Liver (tissue), 9 donors: ENCODE data around the gene TOLLIP. TPM values are rescaled to one million over a fixed set of nuclear protein-coding genes. Genes with fewer than 3 reads are reported as not detected.

Experiments used
- DNase-seq: peaks from one replicate; pipeline ENCODE4 v3.0.0-alpha.2; 2017; ENCODE audit warnings: low spot score
- H3K27ac ChIP-seq, 2 donors: one replicate each; pipeline ENCODE4 v1.7.0; 2013; ENCODE audit warnings: inconsistent platforms in 2 of 2, low read length in 2 of 2, control low read depth in 1 of 2, low read depth in 1 of 2, mild to moderate bottlenecking in 1 of 2
- H3K27me3 ChIP-seq, 4 donors: one replicate each; pipeline versions ENCODE4 v1.6.1 to v1.7.0; 2013; ENCODE audit warnings: low read length in 3 of 4, inconsistent platforms in 1 of 4, mild to moderate bottlenecking in 1 of 4, moderate library complexity in 1 of 4; ENCODE audit not compliant: control insufficient read depth in 4 of 4, insufficient read depth in 4 of 4
- H3K36me3 ChIP-seq, 4 donors: one replicate each; pipeline versions ENCODE4 v1.6.1 to v1.7.0; 2013; ENCODE audit warnings: low read length in 3 of 4, mild to moderate bottlenecking in 3 of 4, low read depth in 1 of 4, moderate library complexity in 1 of 4; ENCODE audit not compliant: control insufficient read depth in 4 of 4, insufficient read depth in 3 of 4
- H3K4me1 ChIP-seq, 4 donors: one replicate each; pipeline versions ENCODE4 v1.6.1 to v1.7.0; 2013; ENCODE audit warnings: low read length in 3 of 4, mild to moderate bottlenecking in 3 of 4, moderate library complexity in 1 of 4; ENCODE audit not compliant: control insufficient read depth in 4 of 4, insufficient read depth in 4 of 4
- H3K4me3 ChIP-seq, 3 donors: one replicate each; pipeline versions ENCODE4 v1.6.1 to v1.7.0; 2013; ENCODE audit warnings: low read length in 3 of 3, control low read depth in 1 of 3, low read depth in 1 of 3, mild to moderate bottlenecking in 1 of 3
- H3K9ac ChIP-seq, 2 donors: one replicate each; pipeline ENCODE4 v1.7.0; 2013; ENCODE audit warnings: low read length in 2 of 2, mild to moderate bottlenecking in 2 of 2, moderate library complexity in 2 of 2, control low read depth in 1 of 2, low read depth in 1 of 2
- H3K9me3 ChIP-seq, 4 donors: one replicate each; pipeline versions ENCODE4 v1.6.1 to v1.7.0; 2013; ENCODE audit warnings: low read length in 3 of 4; ENCODE audit not compliant: control insufficient read depth in 4 of 4
- ATF3 ChIP-seq: IDR thresholded peaks from 2 replicates; pipeline ENCODE4 v1.6.1; 2016; ENCODE audit warnings: antibody characterized with exemption
- CTCF ChIP-seq: fragments of 150-350 bp; IDR thresholded peaks from 2 replicates; pipeline ENCODE4 v1.5.1; 2017; ENCODE audit warnings: improper control_type of control experiment, low read depth, low read length; ENCODE audit not compliant: missing input control
- EGR1 ChIP-seq, 2 donors: IDR thresholded peaks; 2 replicates each; pipeline ENCODE4 v1.6.1; 2016 to 2018; ENCODE audit warnings: antibody characterized with exemption in 2 of 2, low read depth in 2 of 2
- FOXA1 ChIP-seq: IDR thresholded peaks from 2 replicates; pipeline ENCODE4 v1.6.1; 2016; ENCODE audit warnings: antibody characterized with exemption
- FOXA2 ChIP-seq: IDR thresholded peaks from 2 replicates; pipeline ENCODE4 v1.6.1; 2016; ENCODE audit warnings: antibody characterized with exemption
- GABPA ChIP-seq, 2 donors: IDR thresholded peaks in 1 of 2; conservative IDR thresholded peaks in 1 of 2; 2 replicates each; pipeline ENCODE4 v1.6.1; 2016; ENCODE audit warnings: antibody characterized with exemption in 2 of 2, mild to moderate bottlenecking in 1 of 2, moderate library complexity in 1 of 2
- HNF4A ChIP-seq, 2 donors: conservative IDR thresholded peaks; 2 replicates each; pipeline ENCODE4 v1.6.1; 2016; ENCODE audit warnings: antibody characterized with exemption in 2 of 2, mild to moderate bottlenecking in 2 of 2
- HNF4G ChIP-seq: IDR thresholded peaks from 2 replicates; pipeline ENCODE4 v1.6.1; 2016; ENCODE audit warnings: antibody characterized with exemption
- JUND ChIP-seq, 2 donors: IDR thresholded peaks; 2 replicates each; pipeline ENCODE4 v1.6.1; 2016; ENCODE audit warnings: antibody characterized with exemption in 2 of 2
- MAX ChIP-seq: IDR thresholded peaks from 2 replicates; pipeline ENCODE4 v1.6.1; 2016; ENCODE audit warnings: antibody characterized with exemption
- NR2F2 ChIP-seq: IDR thresholded peaks from 2 replicates; pipeline ENCODE4 v1.6.1; 2016; ENCODE audit warnings: antibody characterized with exemption
- RAD21 ChIP-seq, 2 donors: IDR thresholded peaks; 2 replicates each; pipeline ENCODE4 v1.6.1; 2016; ENCODE audit warnings: antibody characterized with exemption in 2 of 2, mild to moderate bottlenecking in 2 of 2
- RXRA ChIP-seq, 2 donors: IDR thresholded peaks; 2 replicates each; pipeline ENCODE4 v1.6.1; 2017 to 2018; ENCODE audit warnings: antibody characterized with exemption in 2 of 2, mild to moderate bottlenecking in 1 of 2
- SP1 ChIP-seq: IDR thresholded peaks from 2 replicates; pipeline ENCODE4 v1.6.1; 2018; ENCODE audit warnings: antibody characterized with exemption, mild to moderate bottlenecking
- TAF1 ChIP-seq: conservative IDR thresholded peaks from 2 replicates; pipeline ENCODE4 v1.6.1; 2016; ENCODE audit warnings: antibody characterized with exemption, mild to moderate bottlenecking
- YY1 ChIP-seq: IDR thresholded peaks from 2 replicates; pipeline ENCODE4 v1.6.1; 2016; ENCODE audit warnings: antibody characterized with exemption, mild to moderate bottlenecking
- ZBTB33 ChIP-seq: IDR thresholded peaks from 2 replicates; pipeline ENCODE4 v1.6.1; 2016; ENCODE audit warnings: antibody characterized with exemption
- WGBS: extraction: QIAGEN DNeasy Blood & Tissue Kit; methylation state at CpG from one replicate; pipeline ENCODE4 v1.1.7; 2013; 5-methylcytosine and 5-hydroxymethylcytosine counted together
- polyA plus RNA-seq, 2 donors: library from polyadenylated mRNA; stranded (reverse) in 1 of 2; unstranded in 1 of 2; fragments of 200-250 nt in 1 of 2; fragments of >200 nt in 1 of 2; fragmentation: Nextera tagmentation in 1 of 2; extraction: Ambion mirVana in 1 of 2; gene quantifications; one replicate each; pipeline versions ENCODE4 v1.2.1 to v1.2.3, GENCODE V29; 2013 to 2015
- total RNA-seq, 2 donors: library from RNA; depleted of rRNA; stranded (reverse); fragments of >200 nt; gene quantifications; one replicate each; pipeline ENCODE4 v1.2.3, GENCODE V29; 2014
- TF ChIP-seq, protein P1 (sequence below): IDR thresholded peaks from 2 replicates; pipeline ENCODE4 v1.6.1; 2016; ENCODE audit warnings: antibody characterized with exemption, mild to moderate bottlenecking
- donor health status: healthy.
- donor health status: healthy.
- donor health status: healthy.
- donor health status: healthy.
- donor health status: healthy.

TOLLIP gene
- total and polyA plus RNA-seq, 4 donors, result 27.5 to 102 (median 72.9) TPM

DNA sequence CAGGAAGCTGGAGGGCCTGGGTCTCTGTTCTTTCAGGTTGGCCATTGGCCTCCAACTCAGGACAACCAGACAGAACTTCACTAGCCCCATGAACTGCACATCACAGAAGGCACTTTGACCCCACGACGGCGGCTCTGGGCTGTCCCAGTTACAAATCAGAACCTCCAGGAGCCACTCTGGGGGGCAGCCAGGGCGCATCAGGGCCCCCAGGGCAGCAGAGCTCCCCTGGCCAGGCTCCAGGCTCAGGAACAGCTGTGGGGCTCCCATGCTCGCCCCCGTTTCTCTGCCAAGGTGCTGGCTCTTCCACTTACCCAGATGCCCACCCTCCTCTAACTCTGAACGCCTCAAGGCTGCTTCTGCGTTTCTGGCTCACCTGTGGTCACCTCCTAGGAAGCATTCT, 25.5 kb downstream of the TOLLIP start:
- no peak overlapping the region for H3K9ac ChIP-seq
- H3K4me3 ChIP-seq, result no peak overlapping the region
- WGBS, result 79% methylated on average over 8 of the region's 8 CpGs
- no peaks in the 10 kb centered on the region for H3K9me3 ChIP-seq
- TF ChIP-seq HNF4G, result no peak
- no peak for TF ChIP-seq HNF4A (conservative IDR thresholded peaks at IDR 0.05)
- TF ChIP-seq ZBTB33, result no peak
- TF ChIP-seq RXRA (IDR thresholded peaks at IDR 0.05), result no peak
- no peak overlapping the region for H3K27ac ChIP-seq
- H3K27me3 ChIP-seq, result no peaks in the 10 kb centered on the region
- DNase-seq, result no peak
- H3K4me1 ChIP-seq, result peaks cover 0 to 3% (median 0%) of the 10 kb centered on the region in 4 donors
- H3K36me3 ChIP-seq, result peaks cover 36 to 79% (median 42%) of the 10 kb centered on the region in 4 donors

GRCh38 chr11:1283091-1283511, 26.3 kb downstream of the TOLLIP start:
- TF ChIP-seq HNF4G (no peak), NR2F2 (no peak), SP1 (no peak), RXRA (IDR thresholded peaks at IDR 0.05) (no peak), GABPA (IDR thresholded peaks at IDR 0.05 in 1 of 2, conservative IDR thresholded peaks at IDR 0.05 in 1 of 2) (no peak), CTCF (no peak), FOXA1 (no peak), YY1 (no peak), ATF3 (no peak), JUND (IDR thresholded peaks at IDR 0.05) (no peak), HNF4A (conservative IDR thresholded peaks at IDR 0.05) (no peak), TAF1 (no peak), FOXA2 (no peak), MAX (no peak), RAD21 (IDR thresholded peaks at IDR 0.05) (no peak), EGR1 (IDR thresholded peaks at IDR 0.05; ENCODE audit: low read depth in 2 of 2) (no peak)
- TF ChIP-seq, protein P1, sequence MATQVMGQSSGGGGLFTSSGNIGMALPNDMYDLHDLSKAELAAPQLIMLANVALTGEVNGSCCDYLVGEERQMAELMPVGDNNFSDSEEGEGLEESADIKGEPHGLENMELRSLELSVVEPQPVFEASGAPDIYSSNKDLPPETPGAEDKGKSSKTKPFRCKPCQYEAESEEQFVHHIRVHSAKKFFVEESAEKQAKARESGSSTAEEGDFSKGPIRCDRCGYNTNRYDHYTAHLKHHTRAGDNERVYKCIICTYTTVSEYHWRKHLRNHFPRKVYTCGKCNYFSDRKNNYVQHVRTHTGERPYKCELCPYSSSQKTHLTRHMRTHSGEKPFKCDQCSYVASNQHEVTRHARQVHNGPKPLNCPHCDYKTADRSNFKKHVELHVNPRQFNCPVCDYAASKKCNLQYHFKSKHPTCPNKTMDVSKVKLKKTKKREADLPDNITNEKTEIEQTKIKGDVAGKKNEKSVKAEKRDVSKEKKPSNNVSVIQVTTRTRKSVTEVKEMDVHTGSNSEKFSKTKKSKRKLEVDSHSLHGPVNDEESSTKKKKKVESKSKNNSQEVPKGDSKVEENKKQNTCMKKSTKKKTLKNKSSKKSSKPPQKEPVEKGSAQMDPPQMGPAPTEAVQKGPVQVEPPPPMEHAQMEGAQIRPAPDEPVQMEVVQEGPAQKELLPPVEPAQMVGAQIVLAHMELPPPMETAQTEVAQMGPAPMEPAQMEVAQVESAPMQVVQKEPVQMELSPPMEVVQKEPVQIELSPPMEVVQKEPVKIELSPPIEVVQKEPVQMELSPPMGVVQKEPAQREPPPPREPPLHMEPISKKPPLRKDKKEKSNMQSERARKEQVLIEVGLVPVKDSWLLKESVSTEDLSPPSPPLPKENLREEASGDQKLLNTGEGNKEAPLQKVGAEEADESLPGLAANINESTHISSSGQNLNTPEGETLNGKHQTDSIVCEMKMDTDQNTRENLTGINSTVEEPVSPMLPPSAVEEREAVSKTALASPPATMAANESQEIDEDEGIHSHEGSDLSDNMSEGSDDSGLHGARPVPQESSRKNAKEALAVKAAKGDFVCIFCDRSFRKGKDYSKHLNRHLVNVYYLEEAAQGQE, result no peak
- H3K9ac ChIP-seq, result no peak overlapping the region
- H3K9me3 ChIP-seq, result no peaks in the 10 kb centered on the region
- no peak overlapping the region for H3K27ac ChIP-seq
- H3K4me1 ChIP-seq, result peaks cover 0 to 3% (median 0%) of the 10 kb centered on the region in 4 donors
- H3K4me3 ChIP-seq, result no peak overlapping the region
- 95% methylated on average over 18 of the region's 18 CpGs for WGBS
- DNase-seq, result no peak
- peaks cover 32 to 79% (median 40%) of the 10 kb centered on the region in 4 donors for H3K36me3 ChIP-seq
- no peaks in the 10 kb centered on the region for H3K27me3 ChIP-seq
